Stimulated activated CD4-positive, alpha-beta T cell treated with anti-CD3 and anti-CD28 coated beads, Interleukin-4, amount 100 ng/mL, for 4 hours (primary cell): ENCODE results near the gene GPM6B.

Experiments
- DNase-seq, 2 experiments: peaks; one replicate each; pipeline ENCODE4 v3.0.0-alpha.2; 2020

Gene GPM6B

DNA sequence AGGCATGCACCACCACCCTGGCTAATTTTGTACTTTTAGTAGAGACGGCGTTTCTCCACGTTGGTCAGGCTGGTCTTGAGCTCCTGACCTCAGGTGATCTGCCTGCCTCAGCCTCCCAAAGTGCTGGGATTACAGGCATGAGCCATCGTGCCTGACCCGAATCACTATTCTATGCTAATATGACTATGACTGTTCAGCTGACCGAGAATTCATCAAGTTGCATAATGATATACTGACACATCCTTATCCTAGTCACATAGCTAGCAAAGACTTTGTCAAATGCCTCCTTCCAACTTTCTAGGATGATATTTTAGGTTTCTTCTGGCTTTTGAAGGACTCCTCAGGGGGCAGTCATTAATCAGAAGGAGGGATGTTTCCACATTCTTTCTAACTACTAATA is 4.8 kb upstream of the GPM6B start:
- DNase-seq: no peak

DNA sequence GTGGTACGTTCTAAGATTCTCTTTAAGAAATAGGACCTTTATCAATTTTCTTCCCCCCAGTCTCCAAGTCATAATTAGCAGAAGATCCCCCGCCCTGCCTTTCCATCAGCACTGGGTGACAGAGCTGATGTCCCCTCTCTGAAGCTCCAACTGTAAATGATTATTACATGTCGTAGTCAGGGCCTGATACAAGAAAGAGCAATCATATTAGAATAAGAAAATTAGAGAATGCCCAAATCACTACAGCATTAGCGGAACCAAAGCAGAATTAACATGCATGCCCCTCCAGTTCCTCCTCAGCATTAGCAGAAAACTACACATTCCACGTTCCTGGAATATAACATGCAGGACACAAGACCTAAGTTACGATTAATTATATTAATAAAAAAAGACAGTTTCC is 717 bp downstream of the GPM6B start:
- DNase-seq: no peak

DNA sequence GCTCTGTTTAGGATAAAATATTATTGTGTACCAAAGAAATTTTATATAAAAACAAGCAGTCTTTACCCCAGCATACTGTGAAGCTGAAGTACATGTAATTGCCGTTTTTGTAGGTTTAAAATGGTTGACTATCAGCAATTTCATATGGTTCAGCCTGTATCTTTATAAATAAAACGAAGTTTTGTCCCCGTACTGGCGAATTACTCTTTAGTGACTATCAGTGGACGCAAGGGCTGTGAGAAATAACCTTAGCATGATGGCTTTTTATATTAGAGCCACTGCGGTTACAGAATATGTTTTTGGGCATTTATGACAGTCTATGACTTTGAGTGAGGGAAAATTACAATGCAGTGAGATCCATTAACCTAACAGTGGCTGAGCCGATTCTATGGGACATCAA is 1.2 kb downstream of the GPM6B start:
- no peak for DNase-seq

DNA sequence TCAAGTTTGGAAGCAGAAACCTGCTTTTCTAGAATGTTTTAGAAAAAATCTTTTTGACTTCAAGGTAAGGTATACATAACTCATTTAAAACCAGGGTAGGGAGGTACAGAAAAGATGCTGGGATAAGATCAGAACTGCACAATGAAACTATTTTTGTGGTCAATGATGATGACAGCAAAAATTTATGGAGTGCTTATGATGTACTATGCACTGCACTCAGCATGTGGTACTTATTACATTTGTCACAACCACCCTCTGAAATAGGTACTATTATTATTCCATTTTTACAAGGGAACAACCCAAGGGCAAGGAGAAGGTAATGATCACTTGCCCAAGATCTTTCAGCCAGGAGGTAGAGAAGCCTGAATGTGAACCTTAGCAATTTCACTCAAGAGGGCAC is 8.0 kb downstream of the GPM6B start:
- no peak for DNase-seq

DNA sequence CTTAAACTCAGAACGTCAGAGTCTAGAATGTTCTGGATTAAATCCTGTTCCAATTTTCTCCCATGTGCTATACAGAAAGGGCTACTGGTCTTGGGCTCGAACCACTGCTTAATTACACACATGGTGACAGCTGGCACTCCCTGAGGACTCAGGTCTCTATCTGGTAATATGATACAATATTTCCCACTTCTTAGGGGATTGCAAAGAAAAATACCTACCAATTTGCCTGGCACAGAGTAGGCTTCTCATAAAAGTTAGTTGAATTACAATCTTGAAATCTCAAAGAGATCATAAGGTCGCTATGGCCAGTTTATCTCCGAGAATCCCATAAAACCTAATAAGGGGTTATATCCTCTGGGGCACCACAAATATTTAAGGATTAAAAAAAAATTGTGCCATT is 8.6 kb downstream of the GPM6B start:
- no peak for DNase-seq

DNA sequence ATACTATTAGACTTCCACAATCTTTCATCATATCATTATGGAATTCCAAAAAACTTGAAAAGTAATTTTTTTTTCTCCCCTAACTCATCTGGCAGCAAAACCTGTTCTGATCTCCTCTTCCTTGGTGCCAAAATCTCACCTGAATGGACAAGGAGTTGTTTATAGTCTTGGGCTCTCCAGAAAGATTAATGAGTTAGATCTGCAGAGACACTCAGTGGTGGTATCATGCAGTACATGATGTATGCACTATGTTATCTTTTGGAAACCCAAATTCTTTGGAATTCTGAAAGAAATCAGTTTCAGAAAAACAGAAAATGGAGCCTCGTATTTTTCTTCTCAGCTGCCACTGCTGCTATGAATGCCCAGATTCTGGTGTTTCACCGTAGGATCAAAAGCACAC is 11.7 kb downstream of the GPM6B start:
- DNase-seq: no peak

DNA sequence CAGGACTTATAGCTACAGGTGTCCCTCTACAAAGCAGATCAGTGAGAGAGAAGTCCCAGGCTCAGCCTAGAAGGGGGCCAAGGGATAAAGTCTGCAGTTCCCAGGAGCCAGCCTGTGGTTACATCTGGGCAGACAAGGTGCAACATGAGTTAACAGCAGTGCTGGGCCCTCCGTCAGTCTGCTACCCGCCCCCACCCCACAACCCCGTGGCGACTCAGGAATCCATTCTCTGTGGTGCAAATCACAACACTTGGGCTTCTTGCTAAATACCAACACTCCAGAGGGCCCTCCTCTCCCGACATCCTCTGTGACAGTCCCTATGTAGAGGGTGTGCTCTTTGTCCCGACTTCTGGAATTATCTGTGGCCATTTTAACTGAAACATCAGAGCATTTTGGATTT is 13.8 kb downstream of the GPM6B start:
- no peak for DNase-seq

DNA sequence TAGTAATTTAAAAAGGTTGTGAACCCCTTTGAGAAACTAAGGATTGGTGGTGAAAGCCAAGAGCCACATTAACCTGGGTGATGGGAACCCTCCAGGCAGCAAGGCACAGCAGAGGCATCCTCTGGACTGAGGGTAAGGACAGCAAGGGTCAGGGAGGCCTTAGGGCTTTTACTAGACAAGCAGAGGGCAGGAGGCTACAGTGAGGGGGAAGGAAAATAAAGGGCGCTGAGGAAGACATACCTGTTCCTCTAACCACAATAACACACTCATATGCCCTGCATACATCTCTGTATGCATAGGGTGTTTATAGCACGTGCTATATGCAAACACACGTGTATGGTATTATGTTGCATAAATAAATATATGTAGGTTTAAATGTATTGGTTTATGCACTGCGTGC is 18.7 kb downstream of the GPM6B start:
- no peak for DNase-seq

DNA sequence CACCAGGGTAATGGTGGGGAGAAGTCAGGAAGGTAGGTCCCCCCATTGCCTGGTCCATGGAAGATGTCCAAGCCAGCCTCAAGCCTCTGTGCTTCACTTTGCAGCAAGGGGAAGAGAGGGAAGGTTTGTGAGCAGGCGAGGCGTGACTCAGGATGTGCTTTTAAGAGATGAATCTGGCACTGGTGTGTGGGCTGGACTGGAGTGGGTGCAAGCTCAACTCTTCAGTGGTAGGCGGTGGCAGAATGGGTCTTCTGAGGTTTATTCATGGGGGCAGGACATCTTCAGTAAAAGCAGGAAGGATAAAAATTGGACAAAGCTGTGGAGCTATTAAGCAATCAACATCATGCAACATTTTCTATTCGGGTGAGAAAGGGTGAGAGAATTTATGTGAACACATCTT is 19.4 kb downstream of the GPM6B start:
- DNase-seq: no peak

DNA sequence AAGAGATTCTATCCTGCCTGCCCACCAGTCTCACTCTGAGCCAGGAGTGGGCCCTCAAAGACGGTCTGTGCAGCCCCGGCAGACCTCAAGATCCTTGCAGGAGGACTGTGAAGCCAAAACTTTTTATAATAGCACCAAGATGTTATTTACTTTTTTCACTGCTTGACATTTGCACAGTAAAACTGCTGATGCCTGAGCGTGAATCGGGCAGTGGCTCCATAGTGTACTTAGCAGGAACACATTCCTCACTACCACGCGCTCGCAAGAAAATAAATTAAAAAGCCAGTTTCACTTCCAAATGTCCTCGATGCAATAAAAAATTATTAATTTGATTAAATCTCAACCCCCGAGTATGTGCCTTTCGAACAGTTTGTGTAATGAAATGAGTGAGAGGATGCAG is 22.5 kb downstream of the GPM6B start:
- no peak for DNase-seq

DNA sequence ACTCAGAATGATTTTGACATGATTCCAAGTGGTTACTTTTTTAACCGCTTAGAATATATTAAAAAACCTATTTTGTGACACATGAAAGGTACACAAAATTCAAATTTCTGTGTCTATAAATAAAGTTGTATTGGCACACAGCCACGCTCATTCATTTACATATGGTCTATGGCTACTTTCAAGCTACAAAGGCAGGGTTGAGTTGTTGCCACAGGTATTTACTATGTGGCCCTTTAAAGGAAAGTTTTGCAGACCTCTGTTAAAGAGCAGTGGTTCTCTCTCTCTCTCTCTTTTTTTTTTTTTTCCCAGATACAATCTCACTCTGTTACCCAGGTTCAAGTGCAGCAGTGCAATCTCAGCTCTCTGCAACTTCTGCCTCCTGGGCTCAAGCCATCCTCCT is 23.0 kb downstream of the GPM6B start:
- no peak for DNase-seq

DNA sequence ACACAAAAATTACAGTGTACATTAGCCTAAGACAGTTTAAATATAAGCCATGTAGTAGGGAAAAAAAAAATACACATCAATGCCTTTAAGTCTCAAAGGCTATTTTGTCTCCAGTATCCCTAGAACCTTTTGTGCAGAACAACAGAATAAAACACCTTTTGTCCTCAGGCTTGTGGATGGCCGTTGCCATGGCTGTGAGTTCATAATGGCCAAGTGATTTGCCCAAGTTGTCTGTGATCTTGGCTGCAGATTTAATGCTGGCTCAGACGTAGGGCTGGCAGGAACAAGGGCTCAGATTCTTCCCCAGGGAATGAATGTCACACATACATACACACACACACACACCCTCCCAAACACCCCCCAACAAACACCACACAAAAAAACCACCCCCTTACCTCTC is 25.3 kb downstream of the GPM6B start:
- DNase-seq: no peak

DNA sequence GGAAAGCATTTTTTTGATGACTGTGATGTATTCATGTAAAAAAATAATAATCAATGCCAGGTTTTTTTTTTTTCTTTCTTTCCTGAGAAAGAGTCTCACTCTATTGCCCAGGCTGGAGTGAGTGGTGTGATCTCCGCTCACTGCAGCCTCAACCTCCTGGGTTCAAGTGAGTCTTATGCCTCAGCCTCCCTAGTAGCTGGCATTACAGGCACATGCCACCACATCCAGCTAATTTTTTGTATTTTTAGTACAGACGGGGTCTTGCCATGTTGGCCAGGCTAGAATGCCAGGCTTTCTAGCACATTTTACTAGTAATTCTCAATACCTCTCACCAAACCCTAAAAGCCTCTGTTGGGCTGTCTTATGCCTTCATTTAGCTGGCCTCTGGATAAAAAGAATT is 25.7 kb downstream of the GPM6B start:
- no peak for DNase-seq

DNA sequence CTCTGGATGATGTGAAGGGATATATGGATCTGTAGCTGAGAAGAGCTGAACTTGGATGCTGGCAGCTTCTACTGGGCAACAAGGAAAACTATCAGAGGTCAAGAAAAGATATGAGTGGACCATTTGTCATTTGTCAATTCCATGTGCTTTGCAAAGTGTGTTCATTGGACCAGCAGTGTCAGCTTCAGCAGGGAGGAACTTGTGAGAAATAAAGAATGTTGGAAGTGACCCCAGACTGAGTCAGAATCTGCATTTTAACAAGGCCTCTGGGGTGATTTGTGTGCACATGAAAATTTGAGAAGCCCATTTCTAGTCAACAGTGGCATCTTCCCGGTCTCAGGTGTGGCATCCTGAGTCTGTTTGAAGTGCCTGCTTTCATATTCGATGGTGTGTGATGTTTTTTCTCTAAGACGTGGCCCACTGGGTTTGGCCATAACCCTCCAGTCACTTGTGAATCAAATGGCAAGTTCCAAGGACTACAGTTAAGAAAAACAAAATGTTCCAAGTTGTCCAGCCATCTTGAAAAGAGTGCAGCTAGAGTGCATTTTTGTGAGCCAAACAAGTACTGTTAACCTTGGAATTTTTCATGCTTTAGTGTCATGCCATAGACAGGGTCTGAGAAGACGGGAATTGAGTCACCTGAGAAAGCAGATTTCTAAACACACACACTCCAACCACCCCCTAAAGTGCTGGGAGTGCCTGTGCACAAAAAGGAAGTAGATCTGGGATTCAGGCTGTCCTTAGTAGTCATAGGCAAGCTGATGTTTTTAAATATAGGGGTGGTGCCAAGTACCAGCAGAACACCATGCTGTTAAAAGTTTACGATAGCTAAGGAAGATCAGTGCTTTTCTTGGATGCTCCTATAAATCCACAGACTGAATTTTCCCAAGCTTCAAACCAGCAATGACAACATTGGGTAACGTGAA is 26.4 kb downstream of the GPM6B start:
- no peak for DNase-seq

DNA sequence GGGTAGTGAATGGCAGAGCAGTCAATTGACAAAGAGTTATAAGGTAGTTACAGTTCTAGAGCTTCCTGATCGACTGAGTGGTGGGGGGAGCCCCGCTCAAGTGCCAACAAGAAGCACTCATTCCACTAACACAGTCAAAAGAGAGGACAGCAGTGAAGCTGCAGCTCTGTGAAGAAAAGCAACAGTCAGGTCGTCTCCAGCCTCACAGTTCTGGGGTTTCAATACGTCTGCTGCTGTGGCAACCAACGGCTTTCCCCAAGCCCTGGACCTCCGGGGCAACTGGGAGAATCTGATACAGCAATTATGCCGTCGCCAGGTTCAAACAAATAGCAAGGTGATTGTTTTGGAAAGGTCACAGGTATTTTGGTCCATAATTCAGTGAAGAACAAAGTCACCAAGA is 30.8 kb downstream of the GPM6B start:
- no peak for DNase-seq

DNA sequence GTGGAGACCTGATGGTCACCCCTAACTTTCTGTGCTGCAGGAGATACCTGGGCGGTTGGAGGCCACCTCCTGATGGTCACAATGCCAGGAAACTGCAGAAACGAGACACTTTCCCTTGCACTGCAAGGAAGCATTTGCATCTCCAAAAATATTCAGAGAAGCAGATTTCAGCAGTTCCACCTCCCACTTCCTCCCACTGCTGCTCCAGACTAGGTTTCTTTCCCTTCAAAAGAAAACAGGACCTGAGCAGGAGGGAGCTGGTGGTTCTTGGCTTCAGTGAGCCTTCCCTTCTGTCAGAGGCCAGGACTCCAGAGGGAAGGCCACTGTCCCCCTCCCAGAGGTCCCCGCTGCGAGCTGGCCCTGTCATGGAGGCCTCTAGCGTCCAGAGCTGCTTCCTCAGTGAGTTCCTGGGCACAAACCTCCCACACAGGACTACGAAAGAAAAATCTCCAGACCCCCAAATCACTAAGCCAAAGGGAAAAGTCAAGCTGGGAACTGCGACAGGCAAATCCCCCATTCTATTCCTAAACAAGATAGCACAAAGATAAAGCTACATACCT is 35.9 kb downstream of the GPM6B start:
- no peak for DNase-seq

DNA sequence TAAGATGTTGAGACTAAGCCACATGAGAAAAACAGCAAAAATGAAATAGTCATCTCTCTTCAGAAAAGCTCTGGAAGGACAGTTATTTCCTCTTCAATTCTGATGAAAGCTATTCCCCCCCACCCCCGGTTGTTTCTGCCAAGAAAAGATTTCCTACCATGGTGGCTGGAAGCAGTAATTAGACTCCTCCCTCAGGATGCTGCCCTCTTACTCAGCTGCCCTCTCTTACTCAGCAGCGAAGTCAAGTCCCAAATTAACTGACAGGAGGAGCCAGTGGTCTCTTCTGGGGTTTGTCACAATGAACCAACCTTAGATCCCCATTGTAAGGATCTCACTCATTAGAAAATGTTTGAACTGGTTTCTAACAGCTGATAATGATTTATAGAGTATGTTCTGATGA is 38.0 kb downstream of the GPM6B start:
- DNase-seq: no peak

DNA sequence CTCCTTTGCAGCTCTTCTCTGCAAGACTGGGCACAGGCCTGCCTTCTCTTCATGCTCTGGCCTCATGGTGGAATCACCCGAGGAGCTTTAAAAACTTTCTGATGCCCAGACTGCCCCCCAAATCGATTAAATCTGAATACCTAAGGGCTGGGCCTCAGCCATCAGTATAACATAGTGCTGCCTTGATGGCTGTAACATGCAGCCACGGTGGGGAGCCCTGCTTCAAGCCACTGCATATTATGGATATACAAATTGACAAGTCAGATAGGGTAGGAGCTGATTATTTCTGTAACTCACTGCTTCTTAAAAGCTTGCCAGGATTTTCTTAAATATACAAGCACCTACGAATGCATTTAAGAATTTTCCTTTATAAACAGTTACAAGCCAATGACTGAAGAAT is 40.5 kb downstream of the GPM6B start:
- DNase-seq: no peak

DNA sequence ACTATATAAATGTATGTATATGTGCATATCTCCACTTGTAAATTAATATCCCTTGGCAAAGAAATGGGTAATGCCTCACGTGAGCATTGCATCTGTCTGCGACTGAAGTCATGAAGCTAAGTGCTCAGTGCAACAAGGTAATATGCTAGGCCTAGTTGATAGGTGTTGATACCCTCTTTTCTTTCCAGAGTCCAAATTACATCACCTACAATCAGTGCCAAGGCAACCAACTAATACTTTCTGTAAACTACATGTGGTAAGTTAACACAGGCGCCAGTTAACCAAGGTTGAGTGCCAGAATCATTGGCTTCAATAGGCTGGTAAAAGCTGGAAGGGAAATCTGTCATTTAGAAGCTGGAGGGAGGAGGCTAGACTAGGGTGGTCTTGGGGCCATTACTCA is 41.1 kb downstream of the GPM6B start:
- DNase-seq: no peak

DNA sequence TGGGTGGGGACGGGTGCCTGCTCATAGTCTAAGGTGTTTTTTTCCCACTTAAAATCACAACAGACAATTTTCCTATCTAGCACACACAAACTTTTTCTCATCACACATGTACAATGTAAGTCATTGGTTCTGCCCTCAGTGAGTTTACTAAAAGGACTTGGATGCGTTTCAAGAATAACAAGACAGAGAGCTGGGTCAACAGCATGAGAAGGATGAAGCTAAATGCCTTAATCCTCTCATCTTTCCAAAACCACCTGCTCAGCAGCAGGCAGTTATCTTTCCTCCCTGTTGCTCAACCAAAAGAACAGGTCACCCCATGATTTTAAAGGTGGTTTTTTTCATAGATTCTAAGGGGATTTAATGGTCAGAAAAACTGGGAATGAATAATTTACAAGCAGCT is 42.2 kb downstream of the GPM6B start:
- DNase-seq: no peak

DNA sequence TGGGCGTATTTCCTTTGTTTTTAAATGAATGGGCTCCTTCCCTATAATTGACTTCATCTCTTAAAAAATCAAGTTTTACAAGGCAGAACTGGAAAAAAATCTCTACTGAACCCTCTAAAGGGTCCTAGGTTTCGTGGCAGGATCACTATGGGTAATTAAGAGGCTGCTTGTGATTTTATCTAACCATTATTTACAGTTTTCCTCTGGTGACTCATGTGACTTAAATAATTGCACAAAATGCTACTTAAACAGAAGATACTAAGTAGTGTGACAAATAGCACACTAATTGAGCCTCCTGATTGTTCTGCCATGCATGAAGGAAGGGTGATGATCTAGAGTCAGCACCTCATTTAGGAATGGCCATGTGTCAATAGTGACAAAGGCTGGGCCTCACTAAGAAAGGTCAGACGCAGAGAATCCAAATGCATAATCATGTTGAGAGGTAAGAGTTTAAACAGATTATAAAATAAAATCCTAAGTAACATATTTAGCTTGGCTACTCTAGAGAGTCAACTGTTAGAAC is 46.8 kb downstream of the GPM6B start:
- no peak for DNase-seq

DNA sequence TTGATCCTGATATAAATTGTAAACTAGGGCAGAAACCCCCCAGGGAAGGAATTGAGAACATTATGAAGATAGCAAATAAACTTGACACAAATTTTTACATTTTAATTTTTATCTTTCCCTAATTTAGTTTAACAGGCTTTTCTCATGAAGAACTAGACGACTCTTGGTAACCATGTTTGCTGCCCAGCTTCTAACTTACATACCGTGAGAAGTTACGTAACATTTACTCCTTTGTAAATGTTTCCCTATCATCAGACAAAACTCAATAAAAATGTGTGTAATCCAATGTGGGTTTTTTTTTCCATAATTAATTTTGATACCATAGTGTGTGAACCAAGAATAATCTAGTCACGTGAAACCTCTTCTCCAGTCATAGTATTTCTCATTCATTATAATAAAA is 48.0 kb downstream of the GPM6B start:
- DNase-seq: no peak

DNA sequence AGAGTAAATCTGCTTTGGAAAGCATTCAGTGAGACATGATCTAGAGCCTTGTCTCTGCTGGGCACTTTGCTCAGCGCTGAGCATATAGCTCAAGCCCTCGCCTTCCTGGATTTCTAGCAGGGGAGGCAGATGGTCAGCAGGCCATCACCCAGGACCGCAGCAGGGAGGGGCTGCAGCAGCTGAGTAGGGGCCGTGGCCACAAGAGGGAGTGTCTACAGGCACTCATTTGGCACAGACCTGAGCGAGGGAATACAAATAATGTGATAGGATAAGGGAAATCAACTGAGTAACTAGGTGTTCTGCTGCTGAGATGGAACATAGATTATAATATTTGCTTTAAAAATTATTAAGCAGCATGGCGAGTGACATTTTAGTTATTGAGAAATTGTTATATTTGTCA is 52.1 kb downstream of the GPM6B start:
- no peak for DNase-seq

DNA sequence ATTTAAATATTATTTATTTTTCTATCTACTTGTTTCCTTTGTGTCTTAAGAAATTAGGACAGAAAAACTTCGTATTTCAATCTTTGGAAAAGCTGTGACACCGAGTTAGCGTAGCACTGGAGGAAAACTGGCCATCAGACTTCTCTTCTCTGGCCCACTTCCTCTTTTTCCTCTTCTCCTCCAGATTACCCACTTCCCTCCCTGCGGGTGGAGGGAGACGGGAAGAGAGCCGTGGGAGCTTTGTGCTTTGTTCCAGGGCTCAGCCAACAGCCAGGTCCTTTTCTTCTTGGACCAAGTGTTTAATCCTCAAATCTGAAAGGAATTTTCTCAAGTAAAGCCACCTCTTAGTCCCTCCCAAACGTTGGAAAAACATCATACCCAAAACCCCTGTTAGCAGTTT is 52.6 kb downstream of the GPM6B start:
- DNase-seq: no peak

DNA sequence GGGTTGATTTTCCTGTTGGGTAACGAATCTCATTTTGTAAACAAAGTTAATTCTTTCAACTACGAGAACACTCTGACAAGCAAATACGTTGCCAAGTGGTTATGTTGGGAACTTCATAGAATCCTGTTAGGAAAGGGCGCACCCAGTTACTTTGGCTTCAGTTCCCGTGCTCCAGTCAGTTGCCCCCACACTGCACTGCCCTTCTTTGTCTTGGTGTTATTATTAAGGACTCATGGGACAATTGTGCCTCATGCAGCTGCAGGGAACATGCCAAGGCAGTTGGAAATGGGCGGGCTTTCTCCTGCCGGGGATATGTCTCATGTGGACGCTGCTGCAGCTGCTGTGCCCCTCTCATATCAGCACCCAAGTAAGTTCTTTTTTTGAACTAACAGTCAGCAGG is 53.4 kb downstream of the GPM6B start:
- no peak for DNase-seq
